ENCODE measurements around the gene RPLP2.

Gene RPLP2

GRCh38 chr11:772429-773390, 37.1 kb upstream of the RPLP2 start:
- H3K4me3 ChIP-seq (ENCODE audit: low read depth, low read length): no peak overlapping the region
- no peak for TF ChIP-seq MYC (IDR thresholded peaks at IDR 0.05; ENCODE audit: low read depth, low read length)
- TF ChIP-seq POLR2A (IDR thresholded peaks at IDR 0.05; ENCODE audit: extremely low read depth, insufficient read length): no peak
- DNase-seq (ENCODE audit: low read depth): no peak

DNA sequence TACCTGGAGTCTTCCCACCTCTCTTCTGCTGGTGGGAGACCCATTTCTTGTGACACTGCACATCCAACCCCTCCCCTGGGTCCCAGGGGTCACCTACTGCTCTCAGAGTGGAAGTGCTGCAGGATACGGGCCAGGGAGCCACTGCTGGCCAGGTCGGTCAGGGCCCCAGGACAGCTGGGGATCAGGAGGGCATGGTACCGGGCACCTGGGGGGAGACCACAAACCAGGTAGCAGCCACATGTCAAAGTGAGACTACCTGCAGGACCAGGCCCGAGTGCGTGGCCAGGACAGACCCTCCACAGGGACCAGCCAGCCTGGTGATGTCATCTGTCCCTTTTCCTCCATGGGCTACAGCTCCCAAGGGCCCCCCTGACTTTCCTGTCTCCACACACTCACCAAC, 36.3 kb upstream of the RPLP2 start:
- no peak overlapping the region for H3K4me3 ChIP-seq (ENCODE audit: low read depth, low read length)
- no peak for TF ChIP-seq MYC (IDR thresholded peaks at IDR 0.05; ENCODE audit: low read depth, low read length)
- TF ChIP-seq POLR2A (IDR thresholded peaks at IDR 0.05; ENCODE audit: extremely low read depth, insufficient read length): no peak
- TF ChIP-seq MAX (IDR thresholded peaks at IDR 0.05; ENCODE audit: low read depth, low read length): no peak
- TF ChIP-seq, protein P1, sequence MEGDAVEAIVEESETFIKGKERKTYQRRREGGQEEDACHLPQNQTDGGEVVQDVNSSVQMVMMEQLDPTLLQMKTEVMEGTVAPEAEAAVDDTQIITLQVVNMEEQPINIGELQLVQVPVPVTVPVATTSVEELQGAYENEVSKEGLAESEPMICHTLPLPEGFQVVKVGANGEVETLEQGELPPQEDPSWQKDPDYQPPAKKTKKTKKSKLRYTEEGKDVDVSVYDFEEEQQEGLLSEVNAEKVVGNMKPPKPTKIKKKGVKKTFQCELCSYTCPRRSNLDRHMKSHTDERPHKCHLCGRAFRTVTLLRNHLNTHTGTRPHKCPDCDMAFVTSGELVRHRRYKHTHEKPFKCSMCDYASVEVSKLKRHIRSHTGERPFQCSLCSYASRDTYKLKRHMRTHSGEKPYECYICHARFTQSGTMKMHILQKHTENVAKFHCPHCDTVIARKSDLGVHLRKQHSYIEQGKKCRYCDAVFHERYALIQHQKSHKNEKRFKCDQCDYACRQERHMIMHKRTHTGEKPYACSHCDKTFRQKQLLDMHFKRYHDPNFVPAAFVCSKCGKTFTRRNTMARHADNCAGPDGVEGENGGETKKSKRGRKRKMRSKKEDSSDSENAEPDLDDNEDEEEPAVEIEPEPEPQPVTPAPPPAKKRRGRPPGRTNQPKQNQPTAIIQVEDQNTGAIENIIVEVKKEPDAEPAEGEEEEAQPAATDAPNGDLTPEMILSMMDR (IDR thresholded peaks at IDR 0.05; ENCODE audit: low read depth, low read length): no peak
- no peak for DNase-seq (ENCODE audit: low read depth)

DNA sequence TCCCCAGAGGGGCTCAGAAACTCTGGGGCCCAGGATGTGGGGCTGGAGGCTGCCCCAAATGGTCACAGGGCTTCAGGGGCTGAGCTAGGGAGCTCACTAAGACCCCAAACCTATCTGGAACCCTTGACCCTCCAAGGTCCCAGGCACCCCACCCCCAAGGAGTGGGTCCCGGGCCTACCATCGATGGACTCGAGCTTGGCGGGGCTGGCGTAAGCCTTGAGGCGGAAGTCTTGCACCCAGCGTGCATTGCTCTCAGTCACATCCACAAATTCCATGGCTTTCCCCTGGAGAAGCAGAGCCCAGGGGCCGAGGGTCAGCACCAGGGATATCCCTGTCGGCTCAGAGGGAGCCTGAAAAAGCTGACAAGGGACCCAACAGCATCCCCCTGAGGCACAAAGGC, 35.9 kb upstream of the RPLP2 start:
- no peak for DNase-seq (ENCODE audit: low read depth)
- H3K4me3 ChIP-seq (ENCODE audit: low read depth, low read length): no peak overlapping the region
- TF ChIP-seq, protein P1 (IDR thresholded peaks at IDR 0.05; ENCODE audit: low read depth, low read length): no peak
- no peak for TF ChIP-seq POLR2A (IDR thresholded peaks at IDR 0.05; ENCODE audit: extremely low read depth, insufficient read length)

GRCh38 chr11:774873-775592, 34.7 kb upstream of the RPLP2 start:
- H3K4me3 ChIP-seq (ENCODE audit: low read depth, low read length): no peak overlapping the region
- TF ChIP-seq MYC (IDR thresholded peaks at IDR 0.05; ENCODE audit: low read depth, low read length): no peak
- TF ChIP-seq, protein P1 (IDR thresholded peaks at IDR 0.05; ENCODE audit: low read depth, low read length): no peak
- no peak for TF ChIP-seq POLR2A (IDR thresholded peaks at IDR 0.05; ENCODE audit: extremely low read depth, insufficient read length)
- TF ChIP-seq MAX (IDR thresholded peaks at IDR 0.05; ENCODE audit: low read depth, low read length): no peak
- DNase-seq (ENCODE audit: low read depth): no peak

- no peak for DNase-seq (ENCODE audit: low read depth)
- TF ChIP-seq POLR2A (IDR thresholded peaks at IDR 0.05; ENCODE audit: extremely low read depth, insufficient read length) (no peak), MAX (IDR thresholded peaks at IDR 0.05; ENCODE audit: low read depth, low read length) (no peak), MYC (IDR thresholded peaks at IDR 0.05; ENCODE audit: low read depth, low read length) (no peak)
- H3K4me3 ChIP-seq (ENCODE audit: low read depth, low read length): peak overlapping the region; percentile 73
Observed at GRCh38 chr11:776263-776560, 33.6 kb upstream of the RPLP2 start.

DNA sequence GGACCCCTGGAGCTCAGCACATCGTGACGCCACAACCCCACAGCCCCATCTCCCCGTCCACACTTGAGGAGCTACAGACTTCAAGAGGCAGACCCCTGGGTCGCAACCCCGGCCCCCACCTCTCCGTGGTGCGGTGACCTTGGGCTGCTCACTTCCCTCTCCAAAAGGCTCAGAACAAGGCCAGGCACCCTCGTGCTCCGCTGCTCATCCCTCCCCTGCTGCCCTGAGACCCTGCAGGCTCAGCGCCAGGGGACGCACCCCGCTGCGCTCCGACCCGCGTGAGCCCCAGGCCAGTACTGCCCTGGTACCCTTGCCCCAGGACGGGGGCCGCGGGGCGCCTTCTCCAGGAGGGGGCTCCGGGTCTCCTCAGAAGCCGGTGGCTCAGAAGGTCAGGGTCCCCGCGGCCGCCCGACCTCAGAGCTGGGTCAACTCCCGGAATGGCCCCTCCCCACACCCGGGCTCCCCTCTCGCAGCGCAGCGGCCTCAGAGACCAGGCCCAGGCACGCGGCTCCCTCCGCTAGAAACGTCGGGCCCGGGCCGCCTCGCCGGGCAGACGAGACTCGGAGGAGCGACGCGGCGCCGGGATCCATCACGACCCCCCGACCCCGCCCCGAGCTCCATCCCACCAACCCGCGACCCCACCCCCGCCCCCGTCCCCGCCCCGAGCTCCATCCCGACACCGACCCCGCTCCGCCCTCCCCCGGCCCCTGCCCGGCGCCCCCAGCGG, 33.0 kb upstream of the RPLP2 start:
- H3K4me3 ChIP-seq (ENCODE audit: low read depth, low read length): peak overlapping the region; percentile 73
- DNase-seq (ENCODE audit: low read depth): peak; percentile 68
- peak; percentile 38 for TF ChIP-seq MAX (IDR thresholded peaks at IDR 0.05; ENCODE audit: low read depth, low read length)
- no peak for TF ChIP-seq POLR2A (IDR thresholded peaks at IDR 0.05; ENCODE audit: extremely low read depth, insufficient read length)
- TF ChIP-seq MYC (IDR thresholded peaks at IDR 0.05; ENCODE audit: low read depth, low read length): no peak

Measured in NB4 (cell line).